Stimulated activated CD4-positive, alpha-beta T cell treated with anti-CD3 and anti-CD28 coated beads, Interleukin-2, amount 100 ng/mL, for 48 hours (primary cell): Measurements from ENCODE around the gene OPRL1.

ENCODE experiments used
- DNase-seq, 2 donors: peaks; one replicate each; pipeline ENCODE4 v3.0.0-alpha.2; 2020

OPRL1 gene

DNA sequence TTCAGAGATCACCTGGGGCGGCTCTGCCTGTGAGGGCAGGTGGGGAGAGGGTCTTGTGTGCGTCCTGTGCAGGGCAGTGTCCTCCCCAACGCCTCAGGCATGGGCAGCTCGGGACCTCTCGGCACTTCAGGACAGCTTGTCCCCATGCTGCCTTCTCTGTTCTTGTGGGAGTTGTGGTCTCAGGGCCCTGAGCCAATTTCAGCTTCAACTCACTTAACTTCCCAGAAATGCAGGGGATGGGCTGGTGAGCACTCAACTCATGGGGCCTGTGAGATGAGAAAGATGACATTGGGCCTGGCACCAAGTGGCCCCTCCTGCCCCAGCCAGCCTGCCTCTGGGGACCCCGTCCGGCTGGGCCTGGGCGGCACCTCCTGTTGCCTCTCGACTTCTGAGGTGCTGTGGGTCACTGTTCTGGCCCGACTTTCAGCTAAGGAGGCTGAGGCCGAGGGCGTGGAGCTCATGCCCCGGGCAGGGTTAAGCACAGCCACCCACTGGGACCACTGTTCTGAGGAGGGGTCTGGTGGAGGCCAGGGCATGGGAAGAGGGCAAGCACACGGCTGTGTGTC is 7.3 kb upstream of the OPRL1 start:
- DNase-seq, result no peak

DNA sequence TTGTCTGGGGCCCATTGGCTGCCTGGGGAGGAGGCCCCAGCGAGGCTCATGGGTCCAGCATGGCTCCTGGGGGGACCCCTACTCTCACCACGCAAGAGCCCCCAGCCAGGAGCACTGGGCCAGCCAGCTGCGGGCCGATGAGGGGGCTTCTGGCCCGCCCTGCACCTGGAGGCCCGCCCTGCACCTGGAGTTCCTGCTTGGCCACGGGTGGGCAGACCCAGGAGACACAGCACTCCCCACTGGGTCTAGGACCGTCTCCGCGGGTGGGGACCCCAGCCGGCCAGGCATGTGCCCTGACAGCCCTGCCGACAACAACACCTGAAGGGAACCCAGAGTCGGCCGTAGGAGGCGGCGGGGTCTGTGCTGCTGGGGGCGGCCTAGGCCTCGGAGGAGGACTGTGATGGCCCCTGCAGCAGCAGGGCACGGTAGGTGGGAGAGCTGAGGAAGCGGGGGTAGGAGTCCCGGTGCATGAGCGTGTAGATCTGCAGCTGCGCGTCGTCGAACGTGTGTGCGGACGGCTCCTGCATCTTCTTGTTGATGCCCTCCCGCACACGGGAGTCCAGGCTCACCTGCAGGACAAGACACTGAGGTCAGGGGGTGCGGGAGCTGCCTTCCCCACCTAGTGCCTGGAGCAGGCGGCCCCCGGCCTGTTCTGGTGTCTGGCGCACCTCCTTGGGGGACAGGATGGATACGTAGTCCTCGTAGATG is 6.3 kb upstream of the OPRL1 start:
- no peak for DNase-seq

DNA sequence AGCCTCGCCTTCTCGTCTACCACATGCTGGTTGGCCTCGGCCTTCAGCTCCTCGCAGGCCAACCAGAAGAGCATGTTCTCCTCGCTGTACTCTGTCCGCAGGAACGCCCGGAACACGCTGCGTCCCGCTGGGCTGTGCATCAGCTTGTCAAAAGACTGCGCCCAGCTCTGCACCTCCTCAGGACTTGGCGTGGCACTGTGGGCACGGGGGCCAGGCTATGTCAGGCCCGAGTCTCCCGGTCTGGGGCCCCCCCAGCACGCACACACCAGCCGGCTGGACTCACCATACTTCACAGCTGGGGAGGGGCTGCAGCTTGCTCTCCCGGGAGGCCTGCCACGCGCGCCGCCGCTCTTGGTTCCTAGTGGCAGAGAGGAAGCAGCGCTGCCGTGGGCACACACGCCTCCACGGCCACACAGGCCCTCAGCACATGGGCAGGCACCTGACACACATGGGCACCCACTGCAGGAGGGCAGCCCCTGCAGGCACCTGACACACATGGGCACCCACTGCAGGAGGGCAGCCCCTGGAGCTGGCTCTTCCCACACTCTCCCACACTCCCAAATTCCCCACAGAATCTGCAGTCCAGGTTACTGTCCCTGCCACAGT is 5.6 kb upstream of the OPRL1 start:
- no peak for DNase-seq

DNA sequence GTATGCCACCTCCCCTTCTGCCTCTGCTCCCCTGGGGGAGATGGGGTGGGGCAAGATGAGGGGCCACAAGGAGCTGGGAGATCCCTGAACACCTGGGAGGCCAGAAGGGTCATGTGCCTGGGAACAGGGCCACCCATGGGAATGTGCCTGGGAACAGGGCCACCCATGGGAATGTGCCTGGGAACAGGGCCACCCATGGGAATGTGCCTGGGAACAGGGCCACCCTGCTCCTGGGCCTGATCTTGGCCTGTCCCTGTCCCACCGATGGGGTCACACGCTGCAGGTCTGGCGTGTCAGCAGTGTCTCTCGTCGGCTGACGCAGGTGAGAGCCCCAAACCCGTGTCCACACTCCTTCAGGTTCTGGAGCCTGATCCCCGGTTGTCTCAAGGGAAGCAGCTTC is 4.9 kb upstream of the OPRL1 start:
- DNase-seq, result no peak

DNA sequence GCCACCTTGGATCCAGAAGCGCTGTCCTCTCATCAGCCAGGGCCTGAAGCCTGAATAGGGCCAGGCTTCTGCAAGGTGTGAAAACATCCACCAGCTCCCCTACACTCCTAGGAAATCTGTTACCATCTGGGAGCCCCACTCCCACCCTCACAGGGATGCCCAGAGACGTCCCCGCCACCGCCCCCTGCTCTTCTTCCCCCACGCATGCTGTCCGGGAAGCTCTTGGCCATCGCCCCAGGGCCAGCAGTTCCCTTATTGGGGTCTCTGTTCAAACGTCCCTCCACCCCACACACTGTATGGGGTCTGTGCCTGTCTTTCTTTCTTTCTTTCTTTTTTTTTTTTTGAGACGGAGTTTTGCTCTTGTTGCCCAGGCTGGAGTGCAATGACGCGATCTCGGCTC is 4.3 kb upstream of the OPRL1 start:
- DNase-seq, result no peak

DNA sequence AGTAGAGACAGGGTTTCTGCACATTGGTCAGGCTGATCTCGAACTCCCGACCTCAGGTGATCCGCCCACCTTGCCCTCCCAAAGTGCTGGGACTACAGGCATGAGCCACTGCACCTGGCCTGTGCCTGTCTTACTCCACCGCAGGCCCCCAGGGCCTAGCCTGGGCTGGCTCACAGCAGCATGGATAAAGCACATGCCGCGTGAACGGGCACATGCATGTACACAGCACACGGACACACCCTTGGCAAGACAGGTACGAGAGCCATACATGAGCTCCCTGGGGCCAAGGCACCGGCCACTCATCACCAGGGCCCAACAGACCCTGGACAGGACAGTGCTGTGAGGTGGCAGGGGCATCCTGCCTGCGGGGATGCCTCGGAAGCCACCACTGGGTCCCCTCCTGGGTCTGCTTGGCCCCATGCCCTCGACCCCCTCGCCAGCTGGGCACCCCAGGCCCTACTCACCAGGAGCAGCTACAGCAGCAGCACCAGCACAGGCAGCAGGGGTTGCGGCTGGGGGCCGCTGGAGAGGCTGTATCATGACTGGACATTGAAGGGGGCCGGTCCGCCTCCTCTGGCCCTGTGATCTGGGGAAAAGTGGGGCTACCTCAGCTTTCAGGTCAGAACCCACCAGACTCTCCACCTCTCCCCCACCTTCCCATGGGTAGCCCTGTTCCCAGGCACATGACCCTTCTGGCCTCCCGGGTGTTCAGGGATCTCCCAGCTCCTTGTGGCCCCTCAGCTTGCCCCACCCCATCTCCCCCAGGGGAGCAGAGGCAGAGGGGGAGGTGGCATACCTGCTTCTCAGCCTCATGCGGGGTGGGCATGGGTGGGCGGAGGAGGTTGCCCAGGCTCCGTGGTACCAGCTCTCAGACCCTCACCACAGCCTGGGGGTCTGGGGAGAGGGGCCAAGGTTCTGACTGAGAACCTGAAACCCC is 3.6 kb upstream of the OPRL1 start:
- no peak for DNase-seq

DNA sequence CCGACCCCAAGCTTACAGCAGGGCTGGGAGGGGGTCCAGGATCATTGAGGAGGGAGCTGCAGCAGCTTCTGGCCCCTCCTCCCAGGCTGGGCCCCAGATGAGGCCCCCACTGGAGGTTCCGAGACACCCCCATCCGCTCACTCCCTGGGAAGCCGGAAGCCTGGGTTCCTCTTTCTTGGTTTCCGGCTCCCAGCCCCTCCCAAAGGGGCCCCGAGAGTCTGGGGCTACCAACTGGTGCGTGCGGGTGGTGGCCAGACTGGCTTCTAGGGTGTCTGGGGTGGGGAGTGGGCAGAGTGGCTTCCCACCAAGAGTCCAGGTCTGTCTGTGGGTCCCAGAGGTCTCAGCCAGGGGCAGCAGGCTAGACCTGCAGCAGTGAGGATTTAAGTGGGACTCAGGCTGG is 2.8 kb upstream of the OPRL1 start:
- no peak for DNase-seq

DNA sequence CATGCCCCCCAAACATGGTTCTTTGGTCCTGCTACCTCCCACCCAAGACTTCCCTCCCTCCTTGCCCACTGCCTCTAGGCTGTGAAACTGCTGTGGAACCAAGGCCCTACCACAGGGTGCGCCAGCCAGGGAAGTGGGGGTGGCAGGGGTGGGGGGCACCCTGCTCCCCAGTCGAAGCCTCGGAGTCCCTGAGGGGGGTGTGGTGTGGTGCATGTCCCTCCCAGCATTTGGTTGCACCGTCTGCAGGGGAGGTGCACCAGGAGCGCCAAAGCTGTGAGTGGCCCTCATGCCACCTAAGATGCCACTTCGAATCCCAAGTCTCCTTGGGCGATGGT is 2.4 kb upstream of the OPRL1 start:
- DNase-seq, result no peak

DNA sequence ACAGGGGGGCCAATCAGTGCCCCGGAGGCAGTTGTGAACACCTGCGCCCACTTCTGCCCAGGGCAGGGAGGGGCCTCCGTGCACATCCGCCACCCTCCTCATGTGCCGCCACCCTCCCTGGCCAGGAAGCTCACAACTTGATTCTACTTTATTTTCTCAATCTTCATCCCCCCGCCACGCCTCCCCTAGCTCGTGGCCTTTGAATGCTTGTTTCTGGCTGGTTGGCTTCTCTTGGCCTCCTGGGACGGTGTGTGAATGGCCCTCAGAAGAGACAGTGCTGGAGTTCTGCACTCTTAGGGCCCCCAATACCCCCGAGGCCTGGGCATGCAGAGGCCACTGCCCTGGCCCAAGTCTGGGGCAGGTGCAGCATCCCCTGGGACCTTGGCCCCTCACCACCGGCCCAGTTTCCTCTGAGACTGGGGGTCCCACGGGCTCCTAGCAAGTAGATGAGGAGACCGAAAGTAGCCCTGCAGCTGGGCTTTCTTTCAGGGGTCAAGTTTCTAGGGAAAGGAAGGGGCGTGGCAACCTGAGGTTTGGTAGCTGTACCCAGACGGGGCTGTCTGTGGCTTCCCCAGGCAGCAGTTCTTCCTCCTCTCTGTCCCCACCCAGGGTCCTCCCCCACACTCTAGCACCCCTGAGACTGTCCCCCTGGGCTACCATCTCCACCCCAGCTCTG is 1.9 kb upstream of the OPRL1 start:
- DNase-seq, result no peak

DNA sequence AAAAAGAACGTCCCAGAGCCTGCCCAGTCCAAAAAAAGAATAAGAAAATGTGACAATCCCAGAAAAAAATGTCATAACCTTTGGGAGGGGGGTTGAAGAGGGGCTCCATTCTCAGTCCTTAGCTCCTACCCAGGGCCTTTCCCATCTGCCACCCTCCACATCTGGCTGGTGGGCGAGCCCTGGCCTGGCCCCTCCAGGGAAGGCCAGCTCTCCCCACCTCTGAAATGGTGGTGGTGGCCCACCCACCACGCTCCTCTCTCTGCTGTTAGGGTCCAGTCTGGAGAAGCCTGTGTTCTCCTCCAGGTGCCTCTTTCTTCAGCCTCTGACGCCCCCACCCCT is 979 bp upstream of the OPRL1 start:
- DNase-seq, result no peak

DNA sequence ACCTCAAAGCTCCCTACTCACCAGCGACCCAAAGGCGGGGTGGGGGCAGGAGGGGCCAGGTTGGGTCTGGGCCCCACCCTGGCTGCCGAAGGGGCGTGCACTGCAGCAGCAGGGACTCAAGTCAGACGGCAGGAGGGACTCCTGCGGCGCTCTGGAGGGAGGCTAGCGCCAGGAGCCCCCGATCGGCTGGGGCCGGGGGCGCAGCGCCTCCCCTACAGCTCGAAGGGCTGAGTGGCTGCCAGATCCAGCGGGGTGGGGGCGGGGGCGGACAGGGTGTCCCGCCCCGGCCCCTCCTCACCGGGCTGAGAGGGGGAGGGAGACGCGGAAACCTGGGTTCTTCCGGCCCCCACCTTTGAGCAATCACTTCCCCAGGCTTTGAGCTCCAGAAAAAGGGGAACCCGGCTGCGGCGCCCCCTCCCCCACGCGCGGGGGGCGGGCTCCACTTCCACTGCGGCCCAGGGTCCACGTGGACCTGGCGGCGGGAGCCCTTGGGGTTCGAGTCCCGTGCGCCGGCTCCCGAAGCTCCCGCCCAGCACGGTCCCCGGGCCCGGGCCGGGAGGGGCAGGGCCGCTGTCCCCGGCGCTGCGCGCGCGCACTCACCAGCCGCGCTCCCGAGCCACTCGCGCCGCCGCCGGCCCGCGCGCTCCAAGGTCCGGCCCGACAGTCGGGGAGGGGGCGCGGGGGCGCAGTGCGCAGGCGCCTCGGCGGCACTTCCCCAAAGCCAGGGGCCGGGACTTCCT is 439 bp upstream of the OPRL1 start, which contains the start of gene RGS19:
RGS19 (minus strand) TSS at position 246 of the 740 bp plus-strand sequence. CDS start 2,632 bp downstream, outside the sequence.
- peak; percentile 62 to 66 for DNase-seq

DNA sequence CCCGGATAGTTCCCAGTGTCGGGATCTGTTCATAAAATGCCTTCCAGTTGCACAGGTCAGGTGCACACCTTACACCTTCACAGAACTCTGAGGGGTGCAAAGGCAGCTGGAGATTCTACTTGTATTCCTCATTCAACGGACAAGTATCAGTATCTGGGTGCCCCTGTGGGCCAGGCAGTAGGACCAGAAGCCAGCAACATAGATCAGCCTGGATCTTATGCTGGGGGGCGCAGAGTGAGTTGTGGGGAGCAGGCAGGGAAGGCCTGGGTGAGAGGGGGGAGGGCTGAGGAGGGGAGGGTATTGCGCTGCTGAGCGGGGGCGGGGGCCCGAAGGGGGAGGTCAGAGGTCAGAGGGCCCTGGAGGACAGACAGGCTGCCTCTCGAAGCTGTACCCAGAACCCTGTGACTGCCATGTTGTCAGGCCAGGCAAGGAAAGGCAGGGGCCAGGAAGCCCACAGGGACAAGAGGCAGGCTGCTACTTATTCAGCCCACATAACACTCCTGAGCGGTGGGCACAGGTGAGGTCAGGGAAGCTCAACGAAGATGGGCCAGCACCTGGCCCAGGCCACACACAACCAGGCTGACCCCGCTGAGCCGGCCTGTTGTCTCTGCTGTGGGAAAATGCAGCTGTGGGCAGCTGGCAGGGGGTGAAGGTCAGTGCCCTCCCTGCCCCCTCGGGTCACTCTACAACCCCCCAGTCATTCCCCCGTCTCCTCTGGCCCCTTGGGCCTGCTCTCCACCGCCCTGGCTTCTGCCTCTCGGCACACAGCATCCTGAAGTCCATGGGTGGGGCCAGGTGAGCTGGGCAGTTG is 1.1 kb downstream of the OPRL1 start:
- DNase-seq, result no peak

DNA sequence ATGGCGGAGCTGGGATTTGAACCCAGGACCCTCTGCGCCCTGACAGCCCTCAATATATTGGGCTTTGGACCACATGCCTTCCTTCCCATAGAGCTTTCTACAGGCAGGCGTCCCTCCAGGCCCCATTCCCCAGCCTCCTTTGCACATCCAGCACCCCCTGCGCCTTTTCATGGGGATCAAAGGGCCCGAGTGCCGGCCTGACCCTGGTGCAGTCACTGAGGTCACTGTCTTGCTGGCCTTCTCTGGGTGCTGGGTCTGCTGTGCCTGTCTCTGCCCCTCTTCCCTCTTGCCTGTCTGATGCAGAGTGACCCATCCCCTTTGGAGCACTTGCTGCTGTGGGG is 1.7 kb downstream of the OPRL1 start:
- DNase-seq, result no peak

DNA sequence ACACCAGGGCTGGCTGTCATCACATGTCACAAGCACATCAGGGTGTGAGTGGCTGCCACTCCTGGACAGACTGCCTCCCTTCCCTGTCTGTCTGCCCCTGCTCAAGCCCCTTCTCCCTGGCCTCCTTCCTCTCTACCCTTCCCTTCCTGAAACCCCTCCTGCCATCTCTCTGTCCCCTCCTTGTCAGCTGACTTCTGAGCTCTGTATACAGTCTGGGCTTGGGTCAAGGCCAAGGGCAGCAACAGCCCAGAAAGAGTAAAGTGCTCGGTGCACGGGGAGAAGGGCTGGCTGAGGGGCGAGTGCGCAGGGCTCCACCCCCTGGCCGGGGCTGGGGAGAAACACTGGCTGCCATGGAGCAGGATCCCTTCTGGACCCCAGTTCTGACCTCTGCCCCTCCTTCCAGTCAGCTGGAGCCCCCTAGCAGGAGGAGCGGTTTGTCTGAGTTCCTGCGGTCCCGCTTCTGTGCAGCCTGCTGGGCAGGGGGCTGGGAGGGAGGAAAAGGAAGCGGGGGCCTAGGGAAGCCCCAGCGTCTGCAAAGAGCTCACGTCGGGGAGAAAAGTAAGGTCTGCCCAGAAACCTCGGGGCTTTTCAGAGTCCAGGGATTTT is 2.3 kb downstream of the OPRL1 start:
- DNase-seq, result no peak

DNA sequence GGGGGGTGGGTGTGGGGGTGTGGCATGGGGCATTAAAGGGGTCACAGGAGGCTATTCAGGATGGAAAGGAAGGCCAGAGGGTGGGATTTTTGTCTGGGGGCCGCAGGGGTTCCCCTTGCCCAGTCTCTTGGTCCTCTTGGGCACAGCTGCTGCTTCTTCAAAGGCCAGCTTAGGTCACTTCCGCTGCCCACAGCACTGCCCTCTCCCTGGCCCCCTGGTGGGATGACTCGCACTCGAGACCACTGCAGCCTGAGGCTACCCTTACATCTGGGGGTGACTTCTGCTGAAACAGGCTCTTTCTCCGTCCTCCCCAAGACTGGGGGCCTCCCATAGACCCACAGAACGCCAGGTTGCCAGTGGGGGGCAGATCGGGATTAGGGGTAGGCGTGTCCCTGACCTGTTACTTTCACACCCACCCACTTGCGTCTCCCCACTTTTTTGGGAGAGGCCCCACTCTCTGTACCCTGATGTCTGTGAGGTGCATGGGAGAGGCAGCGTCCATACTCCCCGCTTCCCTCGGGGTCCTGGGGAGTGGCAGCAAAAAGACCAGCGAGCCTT is 3.0 kb downstream of the OPRL1 start:
- DNase-seq, result no peak

DNA sequence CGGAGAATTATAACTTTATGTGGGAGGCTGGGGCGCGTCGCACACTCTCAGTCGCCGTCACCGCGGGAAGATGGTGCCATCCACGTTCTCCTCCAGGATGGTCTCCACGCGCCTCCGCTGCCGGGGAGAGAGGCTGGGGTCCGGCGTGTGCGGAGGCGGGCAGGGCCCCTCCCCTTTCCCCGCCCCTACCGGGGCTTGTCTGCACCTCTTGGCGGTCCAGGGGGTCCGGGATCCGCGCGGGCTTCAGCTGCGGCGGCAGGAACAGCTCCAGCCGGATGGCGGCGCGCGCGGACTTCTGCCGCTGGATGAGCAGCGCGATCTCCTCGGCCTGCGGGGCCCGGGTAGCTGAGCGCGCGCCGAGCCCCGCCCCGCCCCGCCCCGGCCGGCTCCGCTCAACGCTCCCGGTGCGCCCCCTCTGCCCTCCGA is 3.5 kb downstream of the OPRL1 start:
- peak; percentile 65 to 72 for DNase-seq

DNA sequence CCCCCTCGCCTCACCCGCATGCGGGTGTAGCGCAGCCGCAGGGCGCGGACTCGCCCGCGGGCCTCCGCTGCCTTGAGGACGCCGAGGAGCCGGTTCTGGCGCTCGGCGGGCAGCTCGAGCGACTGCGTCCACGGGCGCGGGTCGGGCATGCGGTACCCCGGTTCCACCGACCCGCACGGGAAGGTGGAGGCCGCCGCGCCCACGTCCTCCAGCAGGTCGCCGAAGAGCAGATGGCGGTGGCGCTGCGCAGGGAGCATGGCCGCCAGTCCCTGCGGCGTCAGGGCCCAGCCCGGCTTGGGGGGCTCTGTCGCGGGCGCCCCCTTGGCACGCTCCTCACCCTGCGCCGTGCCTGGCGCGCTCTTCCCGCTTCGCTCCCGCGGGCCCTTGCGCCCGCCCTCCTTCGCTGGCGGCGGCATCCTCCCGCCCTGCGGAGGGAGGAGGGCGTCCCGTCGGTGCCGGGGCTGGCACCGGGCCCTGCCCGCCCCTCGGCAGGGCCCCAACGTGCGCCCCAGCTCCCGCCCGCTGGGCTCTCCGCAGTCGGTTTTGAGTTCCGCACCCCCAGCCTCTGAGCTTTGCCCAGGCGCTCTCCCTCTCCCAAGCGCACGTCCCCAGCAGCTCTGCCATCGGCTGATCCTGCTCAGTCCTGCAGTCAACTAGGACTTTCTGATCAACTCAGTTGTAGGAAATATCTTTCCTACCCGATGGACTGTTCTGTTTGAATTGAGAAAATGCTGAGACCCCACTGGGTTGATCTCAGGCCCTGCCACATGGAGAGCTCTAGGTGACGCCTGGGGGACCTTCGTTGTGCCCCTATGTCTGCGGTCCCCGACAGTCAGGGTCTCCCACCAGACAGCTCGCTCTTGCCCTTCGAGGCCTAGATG is 4.2 kb downstream of the OPRL1 start, which contains the start of gene LKAAEAR1:
LKAAEAR1 (minus strand) TSS at position 595 of the 881 bp plus-strand sequence; CDS start at position 416, 179 bp downstream.
- DNase-seq, result no peak

DNA sequence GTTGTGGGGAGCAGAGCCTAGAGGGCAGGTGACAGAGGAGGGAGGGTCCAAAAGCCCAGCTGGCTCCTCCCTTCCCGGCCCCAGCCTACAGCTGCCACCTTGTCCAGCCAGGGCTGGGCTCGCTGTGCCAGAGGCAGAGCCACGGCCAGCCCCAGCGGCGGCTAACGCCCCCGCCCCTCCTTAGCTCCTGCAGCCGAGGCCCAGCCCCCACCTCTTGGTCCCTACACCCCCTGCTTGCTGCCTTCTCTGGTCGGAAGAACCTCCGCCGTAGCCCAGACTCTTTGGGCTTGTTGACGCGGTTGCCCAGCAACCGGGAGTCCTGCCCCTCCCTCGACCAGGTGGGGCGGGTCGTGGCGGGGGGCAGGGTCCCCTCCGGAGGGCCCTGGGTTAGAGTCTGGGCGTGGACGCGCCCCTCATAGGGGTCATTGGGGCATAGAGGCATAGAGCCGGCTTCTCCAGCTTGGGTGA is 4.8 kb downstream of the OPRL1 start:
- DNase-seq, result no peak

DNA sequence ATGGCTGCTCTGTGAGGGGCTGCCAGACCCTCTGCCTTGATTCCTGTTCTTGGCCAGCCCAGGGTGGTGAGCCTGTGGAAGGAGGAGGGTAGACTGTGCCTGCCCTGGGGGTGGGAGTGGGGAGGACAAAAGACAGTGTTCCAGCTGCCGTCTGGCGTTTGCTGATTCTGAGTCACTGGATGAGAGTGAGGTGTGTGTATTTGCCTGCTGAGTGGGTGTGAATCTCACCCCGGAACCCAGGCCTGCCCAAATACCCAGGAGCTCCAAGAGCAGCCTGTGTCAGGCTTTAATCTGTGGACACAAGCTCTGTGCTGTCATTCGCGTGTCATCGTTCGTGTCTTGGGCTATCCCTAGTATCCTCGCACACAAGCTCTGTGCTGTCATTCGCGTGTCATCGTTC is 6.9 kb downstream of the OPRL1 start:
- DNase-seq, result no peak
